Measurements from ENCODE around the gene ADRA2C. TPM values are rescaled to one million over a fixed set of nuclear protein-coding genes. Genes with fewer than 3 reads are reported as not detected.
A peak's percentile ranks its signal among the peaks of the same experiment; 100 is the strongest.

The ADRA2C gene
- total RNA-seq, 1 experiment from 2014 or later: 28.1 TPM

DNA sequence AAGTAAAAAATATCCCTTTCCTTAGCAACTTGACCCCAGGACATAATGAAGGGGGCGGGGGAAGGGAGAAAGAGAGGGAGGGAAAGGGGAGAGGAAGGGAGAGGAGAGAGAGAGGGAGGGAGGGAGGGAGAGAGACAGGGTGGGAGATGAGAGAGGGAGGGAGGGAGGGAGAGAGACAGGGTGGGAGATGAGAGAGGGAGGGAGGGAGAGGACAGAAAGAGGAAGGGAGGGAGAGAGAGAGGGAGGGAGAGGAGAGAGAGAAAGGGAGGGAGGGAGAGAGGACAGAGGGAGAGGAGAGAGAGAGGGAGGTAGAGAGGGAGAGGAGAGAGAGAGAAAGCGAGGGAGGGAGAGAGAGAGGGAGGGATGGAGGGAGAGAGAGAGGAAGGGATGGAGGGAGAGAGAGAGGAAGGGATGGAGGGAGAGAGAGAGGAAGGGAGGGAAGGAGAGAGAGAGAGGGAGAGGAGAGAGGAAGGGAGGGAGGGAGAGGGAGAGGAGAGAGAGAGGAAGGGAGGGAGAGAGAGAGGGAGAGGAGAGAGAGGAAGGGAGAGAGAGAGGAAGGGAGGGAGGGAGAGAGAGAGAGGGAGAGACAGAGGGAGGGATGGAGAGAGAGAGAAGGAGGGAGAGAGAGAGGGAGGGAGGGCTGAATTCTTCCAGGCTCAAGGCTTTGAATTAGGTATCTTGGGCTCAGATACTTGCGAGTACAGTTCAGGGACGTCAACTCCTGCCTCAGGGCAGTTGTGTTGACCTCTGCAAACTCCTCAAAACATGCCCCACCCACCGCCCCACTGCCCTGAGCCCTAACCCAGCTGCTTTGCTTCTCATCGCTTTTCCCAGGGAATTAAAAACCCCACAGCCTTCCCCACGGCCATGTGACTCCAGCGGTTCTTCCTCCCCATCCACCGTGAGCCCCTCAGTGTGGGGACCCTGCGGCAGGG is 40.0 kb upstream of the ADRA2C start:
- TF ChIP-seq SRF (IDR thresholded peaks at IDR 0.05; ENCODE audit: low read depth): no peak
- TF ChIP-seq, protein P1, sequence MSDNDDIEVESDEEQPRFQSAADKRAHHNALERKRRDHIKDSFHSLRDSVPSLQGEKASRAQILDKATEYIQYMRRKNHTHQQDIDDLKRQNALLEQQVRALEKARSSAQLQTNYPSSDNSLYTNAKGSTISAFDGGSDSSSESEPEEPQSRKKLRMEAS (IDR thresholded peaks at IDR 0.05): no peak
- no peak for TF ChIP-seq EZH2phosphoT487 (IDR thresholded peaks at IDR 0.05; ENCODE audit: borderline replicate concordance)
- no peak for TF ChIP-seq POLR2A (IDR thresholded peaks at IDR 0.05; ENCODE audit: borderline replicate concordance, extremely low read depth, insufficient read depth, insufficient read length)
- TF ChIP-seq ZNF274 (IDR thresholded peaks at IDR 0.05; ENCODE audit: low read depth, low read length): no peak
- TF ChIP-seq, protein P2, sequence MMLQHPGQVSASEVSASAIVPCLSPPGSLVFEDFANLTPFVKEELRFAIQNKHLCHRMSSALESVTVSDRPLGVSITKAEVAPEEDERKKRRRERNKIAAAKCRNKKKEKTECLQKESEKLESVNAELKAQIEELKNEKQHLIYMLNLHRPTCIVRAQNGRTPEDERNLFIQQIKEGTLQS (IDR thresholded peaks at IDR 0.05): no peak
- TF ChIP-seq SP1 (IDR thresholded peaks at IDR 0.05; ENCODE audit: low read depth): no peak
- TF ChIP-seq ELF1 (IDR thresholded peaks at IDR 0.05; ENCODE audit: borderline replicate concordance, low read depth): no peak
- no peak for TF ChIP-seq POLR2AphosphoS5 (IDR thresholded peaks at IDR 0.05; ENCODE audit: low read depth, low read length)
- TF ChIP-seq, protein P3, sequence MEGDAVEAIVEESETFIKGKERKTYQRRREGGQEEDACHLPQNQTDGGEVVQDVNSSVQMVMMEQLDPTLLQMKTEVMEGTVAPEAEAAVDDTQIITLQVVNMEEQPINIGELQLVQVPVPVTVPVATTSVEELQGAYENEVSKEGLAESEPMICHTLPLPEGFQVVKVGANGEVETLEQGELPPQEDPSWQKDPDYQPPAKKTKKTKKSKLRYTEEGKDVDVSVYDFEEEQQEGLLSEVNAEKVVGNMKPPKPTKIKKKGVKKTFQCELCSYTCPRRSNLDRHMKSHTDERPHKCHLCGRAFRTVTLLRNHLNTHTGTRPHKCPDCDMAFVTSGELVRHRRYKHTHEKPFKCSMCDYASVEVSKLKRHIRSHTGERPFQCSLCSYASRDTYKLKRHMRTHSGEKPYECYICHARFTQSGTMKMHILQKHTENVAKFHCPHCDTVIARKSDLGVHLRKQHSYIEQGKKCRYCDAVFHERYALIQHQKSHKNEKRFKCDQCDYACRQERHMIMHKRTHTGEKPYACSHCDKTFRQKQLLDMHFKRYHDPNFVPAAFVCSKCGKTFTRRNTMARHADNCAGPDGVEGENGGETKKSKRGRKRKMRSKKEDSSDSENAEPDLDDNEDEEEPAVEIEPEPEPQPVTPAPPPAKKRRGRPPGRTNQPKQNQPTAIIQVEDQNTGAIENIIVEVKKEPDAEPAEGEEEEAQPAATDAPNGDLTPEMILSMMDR (IDR thresholded peaks at IDR 0.05 in 2 of 3, conservative IDR thresholded peaks at IDR 0.05 in 1 of 3; ENCODE audit: borderline replicate concordance in 1 of 3, insufficient read depth in 1 of 3, low read depth in 2 of 3, low read length in 2 of 3): no peak
- TF ChIP-seq EGR1 (IDR thresholded peaks at IDR 0.05; ENCODE audit: low read depth): no peak
- no peak for TF ChIP-seq JUND (IDR thresholded peaks at IDR 0.05)
- TF ChIP-seq, protein P4, sequence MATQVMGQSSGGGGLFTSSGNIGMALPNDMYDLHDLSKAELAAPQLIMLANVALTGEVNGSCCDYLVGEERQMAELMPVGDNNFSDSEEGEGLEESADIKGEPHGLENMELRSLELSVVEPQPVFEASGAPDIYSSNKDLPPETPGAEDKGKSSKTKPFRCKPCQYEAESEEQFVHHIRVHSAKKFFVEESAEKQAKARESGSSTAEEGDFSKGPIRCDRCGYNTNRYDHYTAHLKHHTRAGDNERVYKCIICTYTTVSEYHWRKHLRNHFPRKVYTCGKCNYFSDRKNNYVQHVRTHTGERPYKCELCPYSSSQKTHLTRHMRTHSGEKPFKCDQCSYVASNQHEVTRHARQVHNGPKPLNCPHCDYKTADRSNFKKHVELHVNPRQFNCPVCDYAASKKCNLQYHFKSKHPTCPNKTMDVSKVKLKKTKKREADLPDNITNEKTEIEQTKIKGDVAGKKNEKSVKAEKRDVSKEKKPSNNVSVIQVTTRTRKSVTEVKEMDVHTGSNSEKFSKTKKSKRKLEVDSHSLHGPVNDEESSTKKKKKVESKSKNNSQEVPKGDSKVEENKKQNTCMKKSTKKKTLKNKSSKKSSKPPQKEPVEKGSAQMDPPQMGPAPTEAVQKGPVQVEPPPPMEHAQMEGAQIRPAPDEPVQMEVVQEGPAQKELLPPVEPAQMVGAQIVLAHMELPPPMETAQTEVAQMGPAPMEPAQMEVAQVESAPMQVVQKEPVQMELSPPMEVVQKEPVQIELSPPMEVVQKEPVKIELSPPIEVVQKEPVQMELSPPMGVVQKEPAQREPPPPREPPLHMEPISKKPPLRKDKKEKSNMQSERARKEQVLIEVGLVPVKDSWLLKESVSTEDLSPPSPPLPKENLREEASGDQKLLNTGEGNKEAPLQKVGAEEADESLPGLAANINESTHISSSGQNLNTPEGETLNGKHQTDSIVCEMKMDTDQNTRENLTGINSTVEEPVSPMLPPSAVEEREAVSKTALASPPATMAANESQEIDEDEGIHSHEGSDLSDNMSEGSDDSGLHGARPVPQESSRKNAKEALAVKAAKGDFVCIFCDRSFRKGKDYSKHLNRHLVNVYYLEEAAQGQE (IDR thresholded peaks at IDR 0.05; ENCODE audit: low read depth): no peak
- TF ChIP-seq CEBPB (IDR thresholded peaks at IDR 0.05; ENCODE audit: low read depth): no peak
- intact Hi-C loops (cut with micrococcal nuclease): no loop called here
- peaks cover 0 to 9% of the 10 kb centered on the region in 2 experiments; a peak in 2 of 4 replicates for H3K4me1 ChIP-seq (ENCODE audit: control insufficient read depth in 1 of 2, insufficient read depth in 2 of 2, low read length in 2 of 2)
- H3K9me2 ChIP-seq (ENCODE audit: insufficient read depth): no peaks in the 10 kb centered on the region
- no peaks in the 10 kb centered on the region for H3K36me3 ChIP-seq (ENCODE audit: control insufficient read depth in 1 of 2, insufficient read depth in 2 of 2, low read length in 2 of 2)
- H3K9me3 ChIP-seq (ENCODE audit: control insufficient read depth in 1 of 2, insufficient read depth in 1 of 2, low read depth in 1 of 2, low read length in 2 of 2): no peaks in the 10 kb centered on the region
- no peak overlapping the region for H3K27ac ChIP-seq (ENCODE audit: low read depth, low read length)
- H3K4me2 ChIP-seq (ENCODE audit: low read length): no peak overlapping the region
- H2AFZ ChIP-seq (ENCODE audit: low read depth, low read length, poor library complexity, severe bottlenecking): no peak overlapping the region
- no peak for DNase-seq (ENCODE audit: low read depth, low spot score)
- no peaks in the 10 kb centered on the region for H3K27me3 ChIP-seq (ENCODE audit: insufficient read depth, low read length)
- POLR2A ChIA-PET: no interaction called here
- H4K20me1 ChIP-seq (ENCODE audit: insufficient read depth): no peaks in the 10 kb centered on the region
- no TSS peak for BruUV-seq (replicated peaks)
- H3K9ac ChIP-seq (ENCODE audit: low read length): no peak overlapping the region
- H3K79me2 ChIP-seq (ENCODE audit: insufficient read depth, low read length): no peaks in the 10 kb centered on the region
- RAD21 ChIA-PET (ENCODE audit: low non-redundant PET in 1 of 2, low total read pairs in 2 of 2, uncharacterized antibody in 2 of 2, unreplicated experiment in 2 of 2): no interaction called here
- CTCF ChIA-PET: no interaction called here
- no peak overlapping the region for H3K4me3 ChIP-seq (replicated peaks in 1 of 2; ENCODE audit: low read depth in 1 of 2, low read length in 2 of 2)
- peak; percentile 31 for ATAC-seq

Data from HCT116 (cell line).